PC-9 (cell line): ENCODE measurements around the gene COL11A2.

Experiments
- EZH2 ChIP-seq: fragments of 200-600 bp; sonication (generic); IDR thresholded peaks from 2 replicates; pipeline ENCODE4 v1.8.0; 2017; ENCODE audit warnings: antibody characterized with exemption, low read depth
- TF ChIP-seq, protein P1 (sequence below): fragments of 200-600 bp; sonication (generic); conservative IDR thresholded peaks from 2 replicates; pipeline ENCODE4 v1.6.1; 2017; ENCODE audit warnings: mixed run types, antibody characterized with exemption, mild to moderate bottlenecking, moderate library complexity

DNA sequence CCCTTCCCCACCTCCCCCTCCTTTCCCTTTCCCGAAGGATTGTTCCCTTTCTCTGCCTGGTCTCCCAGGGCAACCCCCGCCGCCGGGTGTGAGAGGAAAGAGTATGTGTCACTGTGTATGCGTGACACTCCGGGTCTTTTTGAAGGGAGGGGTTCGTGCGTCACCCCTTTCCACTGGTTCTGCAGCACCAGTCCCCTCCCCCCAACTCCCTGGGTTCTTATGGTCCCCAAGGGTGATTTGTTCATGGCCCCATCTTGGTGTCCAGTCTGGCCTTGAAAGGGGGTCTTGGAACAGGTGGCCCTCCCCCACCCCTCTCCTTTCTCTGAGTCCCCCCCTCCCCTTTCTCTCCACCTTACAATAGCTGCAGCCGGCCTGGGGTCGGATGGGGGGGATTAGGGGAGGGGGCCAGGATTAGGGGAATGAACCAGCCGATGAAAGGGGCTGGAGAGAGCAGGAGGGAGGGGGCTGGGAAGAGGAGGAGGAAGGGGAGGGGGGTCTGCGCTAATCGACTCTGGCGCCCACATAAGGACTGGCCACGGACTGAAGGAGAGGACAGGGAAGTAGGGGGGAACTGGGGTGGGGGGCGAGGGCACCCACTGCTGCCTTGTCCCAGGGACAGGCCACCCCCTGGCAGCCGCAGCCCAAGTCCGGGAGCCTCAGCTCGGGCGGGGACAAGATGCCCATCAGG is 14.7 kb upstream of the COL11A2 start:
- TF ChIP-seq, protein P1, sequence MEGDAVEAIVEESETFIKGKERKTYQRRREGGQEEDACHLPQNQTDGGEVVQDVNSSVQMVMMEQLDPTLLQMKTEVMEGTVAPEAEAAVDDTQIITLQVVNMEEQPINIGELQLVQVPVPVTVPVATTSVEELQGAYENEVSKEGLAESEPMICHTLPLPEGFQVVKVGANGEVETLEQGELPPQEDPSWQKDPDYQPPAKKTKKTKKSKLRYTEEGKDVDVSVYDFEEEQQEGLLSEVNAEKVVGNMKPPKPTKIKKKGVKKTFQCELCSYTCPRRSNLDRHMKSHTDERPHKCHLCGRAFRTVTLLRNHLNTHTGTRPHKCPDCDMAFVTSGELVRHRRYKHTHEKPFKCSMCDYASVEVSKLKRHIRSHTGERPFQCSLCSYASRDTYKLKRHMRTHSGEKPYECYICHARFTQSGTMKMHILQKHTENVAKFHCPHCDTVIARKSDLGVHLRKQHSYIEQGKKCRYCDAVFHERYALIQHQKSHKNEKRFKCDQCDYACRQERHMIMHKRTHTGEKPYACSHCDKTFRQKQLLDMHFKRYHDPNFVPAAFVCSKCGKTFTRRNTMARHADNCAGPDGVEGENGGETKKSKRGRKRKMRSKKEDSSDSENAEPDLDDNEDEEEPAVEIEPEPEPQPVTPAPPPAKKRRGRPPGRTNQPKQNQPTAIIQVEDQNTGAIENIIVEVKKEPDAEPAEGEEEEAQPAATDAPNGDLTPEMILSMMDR, result no peak
- no peak for TF ChIP-seq EZH2
